Lower lobe of right lung (tissue), 2 donors: Measurements from ENCODE around the gene LHFPL3. TPM values are rescaled to one million over a fixed set of nuclear protein-coding genes. Genes with fewer than 3 reads are reported as not detected.
A peak's percentile ranks its signal among the peaks of the same experiment; 100 is the strongest.

Experiments
- ATAC-seq, 2 donors: fragments of 200-7000 bp; cut with Tn5 transposase; one replicate each; pipeline ENCODE4 v1.9.1; 2020 to 2022; ENCODE audit warnings: mild to moderate bottlenecking in 2 of 2, moderate library complexity in 2 of 2
- DNase-seq: peaks from one replicate; pipeline ENCODE4 v3.0.0-alpha.2; 2020
- H3K27ac ChIP-seq: fragments of 200-600 bp; one replicate; pipeline ENCODE4 v1.8.0; 2022
- H3K27me3 ChIP-seq: fragments of 200-600 bp; one replicate; pipeline ENCODE4 v1.8.0; 2022; ENCODE audit warnings: low read depth
- H3K36me3 ChIP-seq: fragments of 200-600 bp; one replicate; pipeline ENCODE4 v1.8.0; 2022; ENCODE audit warnings: mild to moderate bottlenecking
- H3K4me1 ChIP-seq: fragments of 200-600 bp; one replicate; pipeline ENCODE4 v1.8.0; 2022
- H3K4me3 ChIP-seq: fragments of 200-600 bp; one replicate; pipeline ENCODE4 v1.8.0; 2022; ENCODE audit warnings: mild to moderate bottlenecking
- H3K9me3 ChIP-seq: fragments of 200-600 bp; one replicate; pipeline ENCODE4 v1.8.0; 2022
- intact Hi-C: fragments of 100-400 bp; cut with DNase I; formaldehyde crosslinking; loops from one replicate; pipeline ENCODE4 v1.11.0; 2022
- total RNA-seq: library from RNA; stranded (reverse); fragmentation: NEBNext Ultra II Directional; extraction: Animal tissue kit (Norgen Biotek cat#: 25700); gene quantifications from one replicate; pipeline ENCODE4 v1.2.1, GENCODE V29; 2021
- TF ChIP-seq, protein P1 (sequence below): fragments of 200-600 bp; IDR thresholded peaks from one replicate; pipeline ENCODE4 v1.8.0; 2022; ENCODE audit warnings: antibody characterized with exemption, mild to moderate bottlenecking
- donor health status: DM: no; HTN: yes; CAD: no; lungs with severe emphysema.

Gene LHFPL3
- total RNA-seq, 1 donor from 2014 or later: not detected

DNA sequence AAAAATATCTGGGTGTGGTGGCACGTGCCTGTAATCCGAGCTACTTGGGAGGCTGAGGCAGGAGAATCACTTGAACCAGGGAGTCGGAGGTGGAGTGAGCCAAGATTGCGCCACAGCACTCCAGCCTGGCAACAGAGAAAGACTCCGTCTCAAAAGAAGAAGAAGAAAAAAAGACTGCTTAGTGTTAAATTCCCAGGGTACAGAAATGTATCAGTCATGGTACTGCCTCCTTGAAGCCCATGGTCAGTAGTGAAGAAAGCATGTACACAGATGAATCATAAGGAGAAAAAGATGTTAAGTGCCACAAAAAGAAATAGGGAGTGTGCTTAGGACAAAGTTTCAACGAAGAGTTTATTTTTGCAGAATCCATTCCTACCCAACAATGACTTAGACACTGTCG is 623.1 kb downstream of the LHFPL3 start:
- ATAC-seq (peak in 1 of 2 donors; percentile 25), DNase-seq (no peak)
- H3K4me3 ChIP-seq: no peak overlapping the region
- TF ChIP-seq, protein P1, sequence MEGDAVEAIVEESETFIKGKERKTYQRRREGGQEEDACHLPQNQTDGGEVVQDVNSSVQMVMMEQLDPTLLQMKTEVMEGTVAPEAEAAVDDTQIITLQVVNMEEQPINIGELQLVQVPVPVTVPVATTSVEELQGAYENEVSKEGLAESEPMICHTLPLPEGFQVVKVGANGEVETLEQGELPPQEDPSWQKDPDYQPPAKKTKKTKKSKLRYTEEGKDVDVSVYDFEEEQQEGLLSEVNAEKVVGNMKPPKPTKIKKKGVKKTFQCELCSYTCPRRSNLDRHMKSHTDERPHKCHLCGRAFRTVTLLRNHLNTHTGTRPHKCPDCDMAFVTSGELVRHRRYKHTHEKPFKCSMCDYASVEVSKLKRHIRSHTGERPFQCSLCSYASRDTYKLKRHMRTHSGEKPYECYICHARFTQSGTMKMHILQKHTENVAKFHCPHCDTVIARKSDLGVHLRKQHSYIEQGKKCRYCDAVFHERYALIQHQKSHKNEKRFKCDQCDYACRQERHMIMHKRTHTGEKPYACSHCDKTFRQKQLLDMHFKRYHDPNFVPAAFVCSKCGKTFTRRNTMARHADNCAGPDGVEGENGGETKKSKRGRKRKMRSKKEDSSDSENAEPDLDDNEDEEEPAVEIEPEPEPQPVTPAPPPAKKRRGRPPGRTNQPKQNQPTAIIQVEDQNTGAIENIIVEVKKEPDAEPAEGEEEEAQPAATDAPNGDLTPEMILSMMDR: no peak
- no peaks in the 10 kb centered on the region for H3K27me3 ChIP-seq
- peaks cover 28% of the 10 kb centered on the region for H3K4me1 ChIP-seq
- no peaks in the 10 kb centered on the region for H3K9me3 ChIP-seq
- H3K36me3 ChIP-seq: no peaks in the 10 kb centered on the region
- H3K27ac ChIP-seq: no peak overlapping the region
- intact Hi-C loops: no loop called here

DNA sequence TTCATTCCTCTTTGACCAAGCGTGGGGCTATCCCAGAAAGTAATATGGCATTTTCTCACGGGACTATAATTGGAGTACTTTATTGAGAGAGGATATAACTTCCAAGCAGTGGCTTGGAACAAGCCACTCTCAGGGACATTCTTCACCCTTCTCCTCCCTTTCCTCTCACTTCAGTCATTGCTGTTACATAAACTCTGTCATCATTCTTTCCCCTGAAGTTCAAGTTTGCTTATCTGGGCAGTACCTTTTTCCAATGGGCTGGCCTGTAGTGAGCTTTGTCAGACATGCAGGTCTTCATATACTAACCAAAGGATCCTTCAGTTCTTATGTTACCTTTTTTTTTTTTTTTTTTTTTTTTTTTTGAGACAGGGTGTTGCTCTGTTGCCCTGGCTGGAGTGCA is 626.9 kb downstream of the LHFPL3 start:
- Histone ChIP-seq H3K36me3 (no peaks in the 10 kb centered on the region), H3K4me3 (no peak overlapping the region), H3K27me3 (no peaks in the 10 kb centered on the region), H3K9me3 (no peaks in the 10 kb centered on the region), H3K27ac (peak overlapping the region; percentile 61), H3K4me1 (peaks cover 48% of the 10 kb centered on the region)
- TF ChIP-seq, protein P1: no peak
- ATAC-seq (peak; percentile 63 to 76), DNase-seq (no peak)
- intact Hi-C loops: no loop called here

Other genes with a start within 250 kb of the LHFPL3 start
- gene ORC5, start 120.6 kb upstream of the LHFPL3 start, total RNA-seq: 16.0 TPM